ENCODE results near the gene SUPT20H. TPM values are rescaled to one million over a fixed set of nuclear protein-coding genes. Genes with fewer than 3 reads are reported as not detected.

Gene SUPT20H
- total RNA-seq, 1 experiment from 2014 or later = 82.6 TPM

GRCh38 chr13:36966404-36966803 lies 93.1 kb downstream of the SUPT20H start:
- Histone ChIP-seq H3K4me3 (ENCODE audit: low read depth, low read length, poor library complexity, severe bottlenecking) (no peak overlapping the region), H3K4me1 (ENCODE audit: insufficient read depth, low read length, poor library complexity, severe bottlenecking) (peaks cover 4% of the 10 kb centered on the region), H3K27ac (ENCODE audit: low read depth, low read length, poor library complexity, severe bottlenecking) (peak overlapping the region; percentile 24), H3K9me3 (ENCODE audit: low read depth, low read length, poor library complexity, severe bottlenecking) (no peaks in the 10 kb centered on the region), H3K27me3 (replicated peaks; ENCODE audit: insufficient read depth, low read depth, low read length, poor library complexity) (no peaks in the 10 kb centered on the region), H3K36me3 (ENCODE audit: insufficient read depth, low read length, poor library complexity, severe bottlenecking) (peaks cover 51% of the 10 kb centered on the region)
- ChIA-PET CTCF (no interaction called here), POLR2A (ENCODE audit: low non-redundant PET) (interaction anchor here (0.8 kb wide), 1 partner anchor 424 kb away, joined by 5 read pairs; no protein-coding TSS in a partner anchor)
- no peak for DNase-seq (ENCODE audit: low spot score)
- no peak for TF ChIP-seq EZH2 (IDR thresholded peaks at IDR 0.05; ENCODE audit: borderline replicate concordance, low read depth, low read length, poor library complexity, severe bottlenecking)
- TF ChIP-seq, protein P1, sequence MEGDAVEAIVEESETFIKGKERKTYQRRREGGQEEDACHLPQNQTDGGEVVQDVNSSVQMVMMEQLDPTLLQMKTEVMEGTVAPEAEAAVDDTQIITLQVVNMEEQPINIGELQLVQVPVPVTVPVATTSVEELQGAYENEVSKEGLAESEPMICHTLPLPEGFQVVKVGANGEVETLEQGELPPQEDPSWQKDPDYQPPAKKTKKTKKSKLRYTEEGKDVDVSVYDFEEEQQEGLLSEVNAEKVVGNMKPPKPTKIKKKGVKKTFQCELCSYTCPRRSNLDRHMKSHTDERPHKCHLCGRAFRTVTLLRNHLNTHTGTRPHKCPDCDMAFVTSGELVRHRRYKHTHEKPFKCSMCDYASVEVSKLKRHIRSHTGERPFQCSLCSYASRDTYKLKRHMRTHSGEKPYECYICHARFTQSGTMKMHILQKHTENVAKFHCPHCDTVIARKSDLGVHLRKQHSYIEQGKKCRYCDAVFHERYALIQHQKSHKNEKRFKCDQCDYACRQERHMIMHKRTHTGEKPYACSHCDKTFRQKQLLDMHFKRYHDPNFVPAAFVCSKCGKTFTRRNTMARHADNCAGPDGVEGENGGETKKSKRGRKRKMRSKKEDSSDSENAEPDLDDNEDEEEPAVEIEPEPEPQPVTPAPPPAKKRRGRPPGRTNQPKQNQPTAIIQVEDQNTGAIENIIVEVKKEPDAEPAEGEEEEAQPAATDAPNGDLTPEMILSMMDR (conservative IDR thresholded peaks at IDR 0.05; ENCODE audit: low read depth, low read length) = no peak
- BruUV-seq (replicated peaks) = no TSS peak
- intact Hi-C loops (cut with micrococcal nuclease; ENCODE audit: unreplicated experiment) = no loop called here

DNA sequence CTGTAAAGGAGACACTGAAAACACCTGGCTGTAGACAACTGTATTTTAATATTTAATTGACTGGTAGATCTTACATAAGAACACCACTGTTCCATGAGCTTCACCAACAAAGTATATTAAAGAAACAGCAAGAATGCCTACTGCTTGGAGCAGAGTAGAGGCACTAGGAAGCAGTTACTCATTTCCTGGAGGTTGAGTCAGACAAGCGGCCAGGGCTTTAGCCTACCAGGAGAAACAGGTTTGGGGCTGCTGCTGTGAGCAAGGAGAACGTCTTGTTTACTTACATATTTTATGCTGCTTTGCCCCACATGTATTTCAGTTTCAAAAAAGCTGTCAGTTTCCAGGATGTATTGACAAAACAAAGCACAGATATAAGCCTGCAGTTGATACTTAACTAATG lies 93.7 kb downstream of the SUPT20H start:
- ChIA-PET POLR2A (ENCODE audit: low non-redundant PET) (no interaction called here), CTCF (no interaction called here)
- Histone ChIP-seq H3K4me3 (ENCODE audit: low read depth, low read length, poor library complexity, severe bottlenecking) (no peak overlapping the region), H3K4me1 (ENCODE audit: insufficient read depth, low read length, poor library complexity, severe bottlenecking) (peaks cover 4% of the 10 kb centered on the region), H3K9me3 (ENCODE audit: low read depth, low read length, poor library complexity, severe bottlenecking) (no peaks in the 10 kb centered on the region), H3K36me3 (ENCODE audit: insufficient read depth, low read length, poor library complexity, severe bottlenecking) (peaks cover 45% of the 10 kb centered on the region), H3K27ac (ENCODE audit: low read depth, low read length, poor library complexity, severe bottlenecking) (peak overlapping the region; percentile 24), H3K27me3 (replicated peaks; ENCODE audit: insufficient read depth, low read depth, low read length, poor library complexity) (no peaks in the 10 kb centered on the region)
- peak; percentile 22 for DNase-seq (ENCODE audit: low spot score)
- TF ChIP-seq, protein P1 (conservative IDR thresholded peaks at IDR 0.05; ENCODE audit: low read depth, low read length) = no peak
- TF ChIP-seq EZH2 (IDR thresholded peaks at IDR 0.05; ENCODE audit: borderline replicate concordance, low read depth, low read length, poor library complexity, severe bottlenecking) = no peak
- BruUV-seq (replicated peaks) = no TSS peak
- intact Hi-C loops (cut with micrococcal nuclease; ENCODE audit: unreplicated experiment) = no loop called here

DNA sequence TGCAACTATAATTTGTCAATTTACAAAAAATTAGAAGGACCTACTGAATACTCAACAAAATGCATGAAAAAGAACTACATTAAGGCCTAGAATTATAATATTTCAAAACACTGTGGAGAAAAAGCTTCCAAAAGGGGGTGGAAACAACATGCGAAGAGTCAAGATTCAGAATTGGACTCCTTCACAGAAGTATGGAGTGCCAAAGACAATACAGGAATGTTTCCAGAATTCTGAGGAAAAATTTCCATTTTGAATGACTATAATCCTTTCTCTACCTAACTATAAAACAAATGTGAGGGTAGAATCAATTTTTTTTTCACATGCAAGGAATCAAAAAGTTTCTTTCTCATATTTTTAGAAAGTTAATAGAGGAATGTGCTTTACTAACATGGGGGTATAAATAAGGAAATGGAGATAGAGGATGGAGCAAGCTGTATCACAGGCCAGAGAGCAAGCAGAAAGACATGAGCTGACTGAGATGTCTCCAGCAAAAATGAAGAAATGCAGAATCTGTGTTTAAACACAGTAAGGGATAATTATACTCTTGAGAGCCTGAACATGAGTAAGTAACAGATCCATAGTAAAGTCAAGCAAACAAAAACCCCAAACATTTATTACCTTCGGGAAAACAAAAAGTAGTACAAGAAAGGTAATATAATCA lies 99.9 kb downstream of the SUPT20H start:
- no peak for DNase-seq (ENCODE audit: low spot score)
- POLR2A ChIA-PET (ENCODE audit: low non-redundant PET) = no interaction called here
- Histone ChIP-seq H3K27ac (ENCODE audit: low read depth, low read length, poor library complexity, severe bottlenecking) (no peak overlapping the region), H3K4me3 (ENCODE audit: low read depth, low read length, poor library complexity, severe bottlenecking) (no peak overlapping the region), H3K9me3 (ENCODE audit: low read depth, low read length, poor library complexity, severe bottlenecking) (no peaks in the 10 kb centered on the region), H3K36me3 (ENCODE audit: insufficient read depth, low read length, poor library complexity, severe bottlenecking) (peaks cover 35% of the 10 kb centered on the region), H3K27me3 (replicated peaks; ENCODE audit: insufficient read depth, low read depth, low read length, poor library complexity) (no peaks in the 10 kb centered on the region), H3K4me1 (ENCODE audit: insufficient read depth, low read length, poor library complexity, severe bottlenecking) (peaks cover 8% of the 10 kb centered on the region)
- intact Hi-C loops (cut with micrococcal nuclease; ENCODE audit: unreplicated experiment) = no loop called here
- CTCF ChIA-PET = no interaction called here
- TF ChIP-seq, protein P1 (conservative IDR thresholded peaks at IDR 0.05; ENCODE audit: low read depth, low read length) = no peak
- TF ChIP-seq EZH2 (IDR thresholded peaks at IDR 0.05; ENCODE audit: borderline replicate concordance, low read depth, low read length, poor library complexity, severe bottlenecking) = no peak
- BruUV-seq (replicated peaks) = no TSS peak

Other genes with a start within 250 kb of the SUPT20H start
- 25.9 and 29.2 TPM in 2 replicates for gene RFXAP, start 240.5 kb downstream of the SUPT20H start, total RNA-seq (2021)
- gene SMAD9, start 139.4 kb downstream of the SUPT20H start, total RNA-seq (2021) = 23.3 and 24.6 TPM in 2 replicates
- gene ALG5, start 60.3 kb downstream of the SUPT20H start, total RNA-seq (2021) = 45.4 and 52.0 TPM in 2 replicates
- 95.8 and 117 TPM in 2 replicates for gene EXOSC8, start 58.9 kb downstream of the SUPT20H start, total RNA-seq (2021)
- not detected in 2 replicates for gene CSNK1A1L, start 46.0 kb upstream of the SUPT20H start, total RNA-seq (2021)

All from A673 (cell line).